Measurements from ENCODE around the gene KCNK17. TPM values are rescaled to one million over a fixed set of nuclear protein-coding genes. Genes with fewer than 3 reads are reported as not detected.

The KCNK17 gene
- total RNA-seq, 1 donor from 2014 or later = not detected

- DNase-seq = no peak
- no peaks in the 10 kb centered on the region for H3K4me1 Mint-ChIP-seq (ENCODE audit: low read depth, unreplicated experiment)
- no peak overlapping the region for H3K4me3 Mint-ChIP-seq (ENCODE audit: unreplicated experiment)
- peaks cover 3% of the 10 kb centered on the region for H3K27me3 Mint-ChIP-seq (ENCODE audit: unreplicated experiment)
- no peaks in the 10 kb centered on the region for H3K36me3 Mint-ChIP-seq (ENCODE audit: unreplicated experiment)
- H3K9me3 Mint-ChIP-seq (ENCODE audit: unreplicated experiment) = peaks cover 6% of the 10 kb centered on the region
- TF ChIP-seq CTCF (IDR thresholded peaks at IDR 0.05; ENCODE audit: partially characterized antibody, unreplicated experiment) = no peak
- H3K27ac Mint-ChIP-seq (ENCODE audit: unreplicated experiment) = no peak overlapping the region
These were observed 62.8 kb downstream of the KCNK17 start for GRCh38 chr6:39251406-39251805.

GRCh38 chr6:39250507-39250906, 63.7 kb downstream of the KCNK17 start:
- DNase-seq = no peak
- no peak for TF ChIP-seq CTCF (IDR thresholded peaks at IDR 0.05; ENCODE audit: partially characterized antibody, unreplicated experiment)
- Mint-ChIP-seq H3K27me3 (ENCODE audit: unreplicated experiment) (peaks cover 3% of the 10 kb centered on the region), H3K4me1 (ENCODE audit: low read depth, unreplicated experiment) (no peaks in the 10 kb centered on the region), H3K36me3 (ENCODE audit: unreplicated experiment) (no peaks in the 10 kb centered on the region), H3K27ac (ENCODE audit: unreplicated experiment) (no peak overlapping the region), H3K4me3 (ENCODE audit: unreplicated experiment) (no peak overlapping the region), H3K9me3 (ENCODE audit: unreplicated experiment) (peaks cover 4% of the 10 kb centered on the region)

- Mint-ChIP-seq H3K4me1 (ENCODE audit: low read depth, unreplicated experiment) (no peaks in the 10 kb centered on the region), H3K27ac (ENCODE audit: unreplicated experiment) (no peak overlapping the region), H3K27me3 (ENCODE audit: unreplicated experiment) (peaks cover 5% of the 10 kb centered on the region), H3K4me3 (ENCODE audit: unreplicated experiment) (no peak overlapping the region), H3K36me3 (ENCODE audit: unreplicated experiment) (no peaks in the 10 kb centered on the region), H3K9me3 (ENCODE audit: unreplicated experiment) (peaks cover 6% of the 10 kb centered on the region)
- DNase-seq = no peak
- TF ChIP-seq CTCF (IDR thresholded peaks at IDR 0.05; ENCODE audit: partially characterized antibody, unreplicated experiment) = no peak
These were observed 64.9 kb downstream of the KCNK17 start for GRCh38 chr6:39249278-39249677.

Other genes starting within 250 kb of the KCNK17 start
- gene SAYSD1, start 199.2 kb downstream of the KCNK17 start, total RNA-seq (ENCODE audit: unreplicated experiment) = 18.4 TPM
- 0.71 TPM for gene KCNK5, start 84.9 kb downstream of the KCNK17 start, total RNA-seq (ENCODE audit: unreplicated experiment)
- gene KCNK16, start 8.3 kb upstream of the KCNK17 start, total RNA-seq (ENCODE audit: unreplicated experiment) = not detected

All from glutamatergic neuron (in vitro differentiated cells).